ENCODE results near the gene SLC40A1. TPM values are rescaled to one million over a fixed set of nuclear protein-coding genes. Genes with fewer than 3 reads are reported as not detected.

SLC40A1 gene
- total RNA-seq, 1 experiment from 2014 or later, result not detected

DNA sequence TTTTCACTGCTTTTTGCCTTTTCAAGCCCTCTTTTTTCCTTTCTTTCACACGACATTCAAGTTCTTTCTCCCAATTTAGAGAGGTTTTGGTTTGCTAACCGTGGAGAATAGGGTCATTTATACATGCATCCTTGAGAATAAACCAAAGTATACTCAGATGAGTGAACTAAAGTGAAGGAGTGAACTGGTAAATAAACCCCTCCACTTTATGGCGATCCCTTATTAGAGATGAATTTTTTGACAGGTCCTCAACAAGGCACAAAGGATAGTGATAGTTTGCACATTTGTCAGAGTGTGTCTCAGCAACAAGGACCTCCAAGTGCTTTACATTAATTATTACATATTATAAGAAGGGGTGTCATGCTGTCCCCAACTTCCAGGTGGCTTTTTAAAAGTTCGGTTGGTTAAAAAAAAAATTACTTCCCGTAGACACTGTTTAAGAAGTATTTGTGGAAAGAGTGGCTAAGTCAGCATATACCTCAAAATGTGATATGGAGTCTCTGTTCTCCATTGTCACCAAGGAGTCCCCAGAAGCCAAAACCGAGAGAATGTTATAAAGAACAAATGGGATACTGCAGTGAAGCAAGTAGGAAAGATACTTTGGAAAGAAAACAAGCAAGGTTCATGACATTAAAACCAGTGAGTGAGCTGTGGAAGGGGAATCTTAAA, 1.7 kb upstream of the SLC40A1 start:
- no peak overlapping the region for H4K91ac ChIP-seq (ENCODE audit: insufficient read length, low read depth, low read length)
- H4K5ac ChIP-seq (ENCODE audit: insufficient read length, low read depth, low read length), result no peak overlapping the region
- no peaks in the 10 kb centered on the region for H4K20me1 ChIP-seq (ENCODE audit: control insufficient read depth, insufficient read depth, insufficient read length)
- no peak overlapping the region for H3K27ac Mint-ChIP-seq
- TF ChIP-seq, protein P1, sequence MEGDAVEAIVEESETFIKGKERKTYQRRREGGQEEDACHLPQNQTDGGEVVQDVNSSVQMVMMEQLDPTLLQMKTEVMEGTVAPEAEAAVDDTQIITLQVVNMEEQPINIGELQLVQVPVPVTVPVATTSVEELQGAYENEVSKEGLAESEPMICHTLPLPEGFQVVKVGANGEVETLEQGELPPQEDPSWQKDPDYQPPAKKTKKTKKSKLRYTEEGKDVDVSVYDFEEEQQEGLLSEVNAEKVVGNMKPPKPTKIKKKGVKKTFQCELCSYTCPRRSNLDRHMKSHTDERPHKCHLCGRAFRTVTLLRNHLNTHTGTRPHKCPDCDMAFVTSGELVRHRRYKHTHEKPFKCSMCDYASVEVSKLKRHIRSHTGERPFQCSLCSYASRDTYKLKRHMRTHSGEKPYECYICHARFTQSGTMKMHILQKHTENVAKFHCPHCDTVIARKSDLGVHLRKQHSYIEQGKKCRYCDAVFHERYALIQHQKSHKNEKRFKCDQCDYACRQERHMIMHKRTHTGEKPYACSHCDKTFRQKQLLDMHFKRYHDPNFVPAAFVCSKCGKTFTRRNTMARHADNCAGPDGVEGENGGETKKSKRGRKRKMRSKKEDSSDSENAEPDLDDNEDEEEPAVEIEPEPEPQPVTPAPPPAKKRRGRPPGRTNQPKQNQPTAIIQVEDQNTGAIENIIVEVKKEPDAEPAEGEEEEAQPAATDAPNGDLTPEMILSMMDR (conservative IDR thresholded peaks at IDR 0.05), result no peak
- no peak overlapping the region for H3K14ac ChIP-seq (ENCODE audit: insufficient read depth, low read length)
- no peak overlapping the region for H3K23ac ChIP-seq (ENCODE audit: insufficient read length, low read depth, low read length)
- no peaks in the 10 kb centered on the region for H3K79me1 ChIP-seq (ENCODE audit: insufficient read depth, low read depth, low read length, poor library complexity, severe bottlenecking)
- no peak overlapping the region for H3K4me2 ChIP-seq (ENCODE audit: insufficient read depth, insufficient read length, low read length)
- no peak overlapping the region for H3K56ac ChIP-seq (ENCODE audit: insufficient read length, low read depth, low read length)
- no peak for DNase-seq
- H4K8ac ChIP-seq (replicated peaks; ENCODE audit: insufficient read length, low read depth, low read length), result no peak overlapping the region
- H3K9me3 Mint-ChIP-seq, result no peaks in the 10 kb centered on the region; a peak in 2 of 5 replicates
- H3K4me3 Mint-ChIP-seq, result no peak overlapping the region
- H3K23me2 ChIP-seq (ENCODE audit: insufficient read length, low read depth, low read length, poor library complexity, severe bottlenecking), result no peaks in the 10 kb centered on the region
- no peak overlapping the region for H2BK15ac ChIP-seq (ENCODE audit: low read depth, low read length)
- H3K36me3 Mint-ChIP-seq (ENCODE audit: insufficient read depth in 1 of 3, low read depth in 3 of 3), result no peaks in the 10 kb centered on the region
- no peak overlapping the region for H2AFZ ChIP-seq (ENCODE audit: low read length)
- H3K9ac ChIP-seq (ENCODE audit: extremely low read depth, insufficient read length, low read length), result no peak overlapping the region
- H3K4me1 Mint-ChIP-seq, result peaks cover 18 to 20% of the 10 kb centered on the region in 2 experiments
- H2BK20ac ChIP-seq (ENCODE audit: low read depth, low read length, poor library complexity, severe bottlenecking), result no peak overlapping the region
- no peaks in the 10 kb centered on the region for H3K4me1 ChIP-seq (ENCODE audit: insufficient read depth, low read length)
- no peak overlapping the region for H3T11ph ChIP-seq (ENCODE audit: low read length)
- H2BK120ac ChIP-seq (ENCODE audit: low read depth, low read length, poor library complexity, severe bottlenecking), result no peak overlapping the region
- H3K4ac ChIP-seq (ENCODE audit: low read depth, low read length), result no peak overlapping the region
- no peak overlapping the region for H3K27ac ChIP-seq (ENCODE audit: insufficient read length, low read depth, low read length)
- H2BK5ac ChIP-seq (ENCODE audit: insufficient read length, low read length), result no peak overlapping the region
- no peak overlapping the region for H3K18ac ChIP-seq (ENCODE audit: insufficient read length, low read depth, low read length)
- no peak overlapping the region for H2AK5ac ChIP-seq (ENCODE audit: insufficient read length, low read length)
- no CpG with 5 or more reads among the region's 6 CpGs for WGBS (ENCODE audit: extremely low coverage, insufficient read length, low lambda C conversion rate)
- peaks cover 94% of the 10 kb centered on the region for H3K27me3 Mint-ChIP-seq (ENCODE audit: low read depth)
- H3K27me3 ChIP-seq (ENCODE audit: insufficient read depth, low read length), result peaks cover 55% of the 10 kb centered on the region
- no peaks in the 10 kb centered on the region for H3K9me3 ChIP-seq (ENCODE audit: control insufficient read depth, low read depth, low read length)
- no peak overlapping the region for H2BK12ac ChIP-seq (ENCODE audit: insufficient read length, low read depth, low read length)
- no peaks in the 10 kb centered on the region for H3K79me2 ChIP-seq (ENCODE audit: insufficient read depth, low read length)
